HepG2 (cell line): Measurements from ENCODE around the gene WASHC3. TPM values are rescaled to one million over a fixed set of nuclear protein-coding genes. Genes with fewer than 3 reads are reported as not detected.
A peak's percentile ranks its signal among the peaks of the same experiment; 100 is the strongest.

Source experiments
- ATAC-seq: fragments of 200-7000 bp; cut with Tn5 transposase; 3 replicates; pipeline ENCODE4 v1.9.1; 2020; ENCODE audit warnings: mild to moderate bottlenecking, moderate library complexity
- BruUV-seq: library from RNA; stranded (reverse); fragments of 400-500 nt; replicated peaks from 2 replicates; lab custom pipeline; 2021; lab: Mats Ljungman, UMichigan
- CTCF ChIA-PET: fragments of 300-600 bp; formaldehyde crosslinking; extraction: SDS; loops from one replicate; lab custom pipeline; 2021; ENCODE audit warnings: low total read pairs, inconsistent platforms, low intra/inter-chr PET ratio; lab: Yijun Ruan, JAX
- POLR2A ChIA-PET: fragments of 350-600 bp; sonication (Branson Sonifier 250); formaldehyde crosslinking; loops from one replicate; lab custom pipeline; 2020; ENCODE audit warnings: antibody characterized with exemption, inconsistent platforms; lab: Yijun Ruan, JAX
- DNase-seq: peaks from one replicate; pipeline ENCODE4 v3.0.0-alpha.2; 2015; ENCODE audit warnings: low spot score
- FAIRE-seq: peaks from 3 replicates; lab custom pipeline; 2011; peaks lifted over from hg19 to GRCh38; lab: Jason Lieb, UNC
- H2AFZ ChIP-seq: one replicate; pipeline ENCODE4 v1.6.1; 2011; ENCODE audit warnings: low read length, inconsistent platforms
- H3K27ac ChIP-seq: fragments of 300-600 bp; 3 replicates; pipeline ENCODE4 v1.8.0; 2011; ENCODE audit warnings: mixed run types, mild to moderate bottlenecking, mixed read lengths, low read length, inconsistent platforms; ENCODE audit not compliant: insufficient read depth; ENCODE audit errors: extremely low read length
- H3K27me3 ChIP-seq, 2 experiments: fragments of 200-600 bp in 1 of 2; 2 replicates in 1 of 2; 3 replicates in 1 of 2; pipeline versions ENCODE4 v1.6.0 to v1.8.0; 2011; ENCODE audit warnings: low read length in 2 of 2, mild to moderate bottlenecking in 2 of 2, moderate library complexity in 2 of 2, inconsistent platforms in 1 of 2; ENCODE audit not compliant: insufficient read depth in 2 of 2, control insufficient read depth in 1 of 2
- H3K36me3 ChIP-seq, 2 experiments: fragments of 200-600 bp in 1 of 2; replicated peaks in 1 of 2; 2 replicates in 1 of 2; 3 replicates in 1 of 2; pipeline versions ENCODE4 v1.5.1 to v1.8.0; 2011; ENCODE audit warnings: low read length in 2 of 2, inconsistent platforms in 1 of 2; ENCODE audit not compliant: insufficient read depth in 2 of 2, control insufficient read depth in 1 of 2
- H3K4me1 ChIP-seq: 2 replicates; pipeline ENCODE4 v1.5.1; 2012; ENCODE audit warnings: low read length, inconsistent platforms; ENCODE audit not compliant: insufficient read depth
- H3K4me2 ChIP-seq: 2 replicates; pipeline ENCODE4 v1.6.0; 2011; ENCODE audit warnings: low read depth, low read length, inconsistent platforms
- H3K4me3 ChIP-seq, 3 experiments: fragments of 200-600 bp in 1 of 3; sonication (generic), shearing (Covaris generic) in 1 of 3; replicated peaks in 1 of 3; 2 replicates each; pipeline ENCODE4 v1.5.1; 2011 to 2016; ENCODE audit warnings: low read length in 3 of 3, inconsistent platforms in 2 of 3, low read depth in 2 of 3, mild to moderate bottlenecking in 2 of 3, control low read depth in 1 of 3, mixed read lengths in 1 of 3; ENCODE audit not compliant: insufficient read depth in 1 of 3
- H3K79me2 ChIP-seq: one replicate; pipeline ENCODE4 v1.6.1; 2011; ENCODE audit warnings: low read length, inconsistent platforms; ENCODE audit not compliant: insufficient read depth
- H3K9ac ChIP-seq: 2 replicates; pipeline ENCODE4 v1.6.0; 2011; ENCODE audit warnings: mild to moderate bottlenecking, low read depth, low read length, inconsistent platforms; ENCODE audit not compliant: insufficient read depth
- H3K9me3 ChIP-seq: 2 replicates; pipeline ENCODE4 v1.5.1; 2012; ENCODE audit warnings: mild to moderate bottlenecking, low read length
- H4K20me1 ChIP-seq: 2 replicates; pipeline ENCODE4 v1.6.0; 2011; ENCODE audit warnings: inconsistent platforms, mild to moderate bottlenecking, low read length, moderate library complexity; ENCODE audit not compliant: insufficient read depth
- E2F5 ChIP-seq: sonication (generic); formaldehyde crosslinking; conservative IDR thresholded peaks from 2 replicates; pipeline ENCODE4 v1.4.0; 2020; ENCODE audit warnings: missing genetic modification reagents
- ELK4 ChIP-seq: sonication (generic); formaldehyde crosslinking; IDR thresholded peaks from 2 replicates; pipeline ENCODE4 v1.9.0; 2021; ENCODE audit warnings: missing genetic modification reagents, borderline replicate concordance
- GATA4 ChIP-seq: sonication (generic); IDR thresholded peaks from 2 replicates; pipeline ENCODE4 v1.6.1; 2016; ENCODE audit warnings: antibody characterized with exemption, low read depth, borderline replicate concordance
- GFI1 ChIP-seq: sonication (generic); formaldehyde crosslinking; IDR thresholded peaks from 2 replicates; pipeline ENCODE4 v1.5.0; 2020; ENCODE audit warnings: missing genetic modification reagents, mild to moderate bottlenecking, borderline replicate concordance
- JUN ChIP-seq: sonication (generic); formaldehyde crosslinking; IDR thresholded peaks from 2 replicates; pipeline ENCODE4 v1.4.0; 2020; ENCODE audit warnings: mild to moderate bottlenecking, missing genetic modification reagents
- ZBTB46 ChIP-seq: sonication (generic); formaldehyde crosslinking; IDR thresholded peaks from 2 replicates; pipeline ENCODE4 v1.4.0; 2020; ENCODE audit warnings: mild to moderate bottlenecking, missing genetic modification reagents, borderline replicate concordance
- ZFP1 ChIP-seq: IDR thresholded peaks from 2 replicates; pipeline ENCODE4 v1.6.1; 2016
- ZNF124 ChIP-seq: sonication (generic); formaldehyde crosslinking; IDR thresholded peaks from 2 replicates; pipeline ENCODE4 v1.4.0; 2020; ENCODE audit warnings: missing genetic modification reagents
- ZNF343 ChIP-seq: sonication (generic); formaldehyde crosslinking; IDR thresholded peaks from 2 replicates; pipeline ENCODE4 v1.4.0; 2020; ENCODE audit warnings: mild to moderate bottlenecking, missing genetic modification reagents
- ZNF441 ChIP-seq: sonication (generic); formaldehyde crosslinking; IDR thresholded peaks from 2 replicates; pipeline ENCODE4 v1.7.0; 2021; ENCODE audit warnings: missing genetic modification reagents, borderline replicate concordance
- WGBS: methylation state at CpG from one replicate; pipeline ENCODE4 v1.1.6; 2017; ENCODE audit warnings: low lambda C conversion rate; 5-methylcytosine and 5-hydroxymethylcytosine counted together
- in situ Hi-C: cut with HindIII; loops from 2 replicates; pipeline ENCODE4 v1.10.0; 2017; ENCODE audit warnings: low pct_unique_long_range_greater_than_20kb; ENCODE audit not compliant: extremely low pct_ligation_motif_present
- intact Hi-C: fragments of 100-400 bp; cut with micrococcal nuclease; formaldehyde crosslinking; loops from one replicate; pipeline ENCODE4 v1.10.0; 2022; ENCODE audit not compliant: unreplicated experiment
- polyA plus RNA-seq, 8 experiments: library from polyadenylated mRNA; depleted of rRNA in 3 of 8; stranded (reverse) in 7 of 8; unstranded in 1 of 8; fragments of >200 nt; fragmentation: Illumina TruSeq in 4 of 8; extraction: Trizol in 4 of 8; gene quantifications; 2 replicates each; pipeline versions ENCODE4 v1.2.1 to v1.2.3, GENCODE V29; 2011 to 2016; ENCODE audit warnings: low read depth in 4 of 8, missing spikeins in 1 of 8, mixed read lengths in 1 of 8; ENCODE audit not compliant: insufficient read depth in 1 of 8
- total RNA-seq, 5 experiments: library from RNA; depleted of rRNA; stranded (reverse); fragments of >200 nt; fragmentation: Illumina TruSeq; extraction: Trizol; gene quantifications; 2 replicates each; pipeline ENCODE4 v1.2.3, GENCODE V29; 2016; ENCODE audit warnings: low read depth in 1 of 5
- TF ChIP-seq, protein P1 (sequence below): sonication (generic); formaldehyde crosslinking; IDR thresholded peaks from 2 replicates; pipeline ENCODE4 v1.9.0; 2022; ENCODE audit warnings: low read depth, missing genetic modification reagents
- TF ChIP-seq, protein P2 (sequence below): sonication (generic); formaldehyde crosslinking; IDR thresholded peaks from 2 replicates; pipeline ENCODE4 v1.4.0; 2020; ENCODE audit warnings: missing genetic modification reagents

WASHC3 gene
- total and polyA plus RNA-seq, 2 of the 13 experiments (the other 11 are each of a cell fraction or from before 2014, with no cell fraction given) = 32.7 to 47.3 TPM

DNA sequence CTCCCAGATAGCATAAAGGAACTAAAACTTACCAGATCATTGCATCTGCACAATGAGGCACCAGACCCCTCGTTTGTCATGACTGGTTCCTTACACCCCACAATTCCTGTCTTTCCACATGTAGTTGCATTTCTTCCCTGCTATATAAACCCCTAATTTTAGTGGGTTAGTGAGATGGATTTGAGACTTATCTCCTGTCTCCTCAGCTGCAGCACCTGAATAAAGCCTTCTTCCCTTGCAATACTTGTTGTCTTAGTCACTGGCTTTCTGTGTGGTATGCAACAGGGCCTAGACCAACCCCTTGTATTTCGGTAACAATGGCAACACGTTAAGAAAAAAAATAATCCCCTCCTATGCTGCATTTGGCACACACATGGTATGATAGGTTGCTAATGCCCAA is 45.1 kb upstream of the WASHC3 start:
- H3K27me3 ChIP-seq = no peaks in the 10 kb centered on the region
- intact Hi-C loops = no loop called here

More for the DNA sequence above, 45.1 kb upstream of the WASHC3 start:
- Histone ChIP-seq H3K9me3 (peaks cover 21% of the 10 kb centered on the region), H3K79me2 (no peaks in the 10 kb centered on the region), H3K36me3 (peaks cover 14 to 45% of the 10 kb centered on the region in 2 experiments; a peak in 4 of 5 replicates), H3K9ac (no peak overlapping the region), H4K20me1 (no peaks in the 10 kb centered on the region), H3K27ac (no peak overlapping the region), H3K4me2 (no peak overlapping the region), H3K4me3 (no peak overlapping the region), H2AFZ (no peak overlapping the region), H3K4me1 (no peaks in the 10 kb centered on the region)
- no peak for DNase-seq
- in situ Hi-C loops = no loop called here
- WGBS = 94% methylated on average over 3 of the region's 3 CpGs
- TF ChIP-seq ZNF441 (CRISPR knock-in tag) = peak; percentile 89; the same call in 1 of the 2 replicates
- no peak for TF ChIP-seq ZNF343 (CRISPR knock-in tag)
- no peak for TF ChIP-seq JUN
- TF ChIP-seq, protein P1, sequence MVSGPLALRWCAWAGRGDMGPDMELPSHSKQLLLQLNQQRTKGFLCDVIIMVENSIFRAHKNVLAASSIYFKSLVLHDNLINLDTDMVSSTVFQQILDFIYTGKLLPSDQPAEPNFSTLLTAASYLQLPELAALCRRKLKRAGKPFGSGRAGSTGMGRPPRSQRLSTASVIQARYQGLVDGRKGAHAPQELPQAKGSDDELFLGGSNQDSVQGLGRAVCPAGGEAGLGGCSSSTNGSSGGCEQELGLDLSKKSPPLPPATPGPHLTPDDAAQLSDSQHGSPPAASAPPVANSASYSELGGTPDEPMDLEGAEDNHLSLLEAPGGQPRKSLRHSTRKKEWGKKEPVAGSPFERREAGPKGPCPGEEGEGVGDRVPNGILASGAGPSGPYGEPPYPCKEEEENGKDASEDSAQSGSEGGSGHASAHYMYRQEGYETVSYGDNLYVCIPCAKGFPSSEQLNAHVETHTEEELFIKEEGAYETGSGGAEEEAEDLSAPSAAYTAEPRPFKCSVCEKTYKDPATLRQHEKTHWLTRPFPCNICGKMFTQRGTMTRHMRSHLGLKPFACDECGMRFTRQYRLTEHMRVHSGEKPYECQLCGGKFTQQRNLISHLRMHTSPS (CRISPR knock-in tag) = no peak
- TF ChIP-seq E2F5 = no peak
- no peak for TF ChIP-seq GFI1 (CRISPR knock-in tag)
- no peak for TF ChIP-seq ZBTB46 (CRISPR knock-in tag)
- peak; percentile 99 for TF ChIP-seq ZNF124 (CRISPR knock-in tag)
- no peak for TF ChIP-seq ZFP1 (CRISPR knock-in tag)
- no peak for TF ChIP-seq GATA4
- TF ChIP-seq, protein P2, sequence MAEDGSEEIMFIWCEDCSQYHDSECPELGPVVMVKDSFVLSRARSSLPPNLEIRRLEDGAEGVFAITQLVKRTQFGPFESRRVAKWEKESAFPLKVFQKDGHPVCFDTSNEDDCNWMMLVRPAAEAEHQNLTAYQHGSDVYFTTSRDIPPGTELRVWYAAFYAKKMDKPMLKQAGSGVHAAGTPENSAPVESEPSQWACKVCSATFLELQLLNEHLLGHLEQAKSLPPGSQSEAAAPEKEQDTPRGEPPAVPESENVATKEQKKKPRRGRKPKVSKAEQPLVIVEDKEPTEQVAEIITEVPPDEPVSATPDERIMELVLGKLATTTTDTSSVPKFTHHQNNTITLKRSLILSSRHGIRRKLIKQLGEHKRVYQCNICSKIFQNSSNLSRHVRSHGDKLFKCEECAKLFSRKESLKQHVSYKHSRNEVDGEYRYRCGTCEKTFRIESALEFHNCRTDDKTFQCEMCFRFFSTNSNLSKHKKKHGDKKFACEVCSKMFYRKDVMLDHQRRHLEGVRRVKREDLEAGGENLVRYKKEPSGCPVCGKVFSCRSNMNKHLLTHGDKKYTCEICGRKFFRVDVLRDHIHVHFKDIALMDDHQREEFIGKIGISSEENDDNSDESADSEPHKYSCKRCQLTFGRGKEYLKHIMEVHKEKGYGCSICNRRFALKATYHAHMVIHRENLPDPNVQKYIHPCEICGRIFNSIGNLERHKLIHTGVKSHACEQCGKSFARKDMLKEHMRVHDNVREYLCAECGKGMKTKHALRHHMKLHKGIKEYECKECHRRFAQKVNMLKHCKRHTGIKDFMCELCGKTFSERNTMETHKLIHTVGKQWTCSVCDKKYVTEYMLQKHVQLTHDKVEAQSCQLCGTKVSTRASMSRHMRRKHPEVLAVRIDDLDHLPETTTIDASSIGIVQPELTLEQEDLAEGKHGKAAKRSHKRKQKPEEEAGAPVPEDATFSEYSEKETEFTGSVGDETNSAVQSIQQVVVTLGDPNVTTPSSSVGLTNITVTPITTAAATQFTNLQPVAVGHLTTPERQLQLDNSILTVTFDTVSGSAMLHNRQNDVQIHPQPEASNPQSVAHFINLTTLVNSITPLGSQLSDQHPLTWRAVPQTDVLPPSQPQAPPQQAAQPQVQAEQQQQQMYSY = no peak
- no peak for TF ChIP-seq ELK4 (CRISPR knock-in tag)
- no TSS peak for BruUV-seq
- POLR2A ChIA-PET = no interaction called here
- no peak for ATAC-seq
- FAIRE-seq = no peak
- CTCF ChIA-PET = no interaction called here
